GM21737 (cell line): Measurements from ENCODE around the gene ASCC2.

Experiments
- ATAC-seq: cut with Tn5 transposase; IDR thresholded peaks from one replicate; pipeline ENCODE4 v1.9.1; 2021; ENCODE audit warnings: mild to moderate bottlenecking, moderate library complexity; ENCODE audit not compliant: unreplicated experiment

The ASCC2 gene

DNA sequence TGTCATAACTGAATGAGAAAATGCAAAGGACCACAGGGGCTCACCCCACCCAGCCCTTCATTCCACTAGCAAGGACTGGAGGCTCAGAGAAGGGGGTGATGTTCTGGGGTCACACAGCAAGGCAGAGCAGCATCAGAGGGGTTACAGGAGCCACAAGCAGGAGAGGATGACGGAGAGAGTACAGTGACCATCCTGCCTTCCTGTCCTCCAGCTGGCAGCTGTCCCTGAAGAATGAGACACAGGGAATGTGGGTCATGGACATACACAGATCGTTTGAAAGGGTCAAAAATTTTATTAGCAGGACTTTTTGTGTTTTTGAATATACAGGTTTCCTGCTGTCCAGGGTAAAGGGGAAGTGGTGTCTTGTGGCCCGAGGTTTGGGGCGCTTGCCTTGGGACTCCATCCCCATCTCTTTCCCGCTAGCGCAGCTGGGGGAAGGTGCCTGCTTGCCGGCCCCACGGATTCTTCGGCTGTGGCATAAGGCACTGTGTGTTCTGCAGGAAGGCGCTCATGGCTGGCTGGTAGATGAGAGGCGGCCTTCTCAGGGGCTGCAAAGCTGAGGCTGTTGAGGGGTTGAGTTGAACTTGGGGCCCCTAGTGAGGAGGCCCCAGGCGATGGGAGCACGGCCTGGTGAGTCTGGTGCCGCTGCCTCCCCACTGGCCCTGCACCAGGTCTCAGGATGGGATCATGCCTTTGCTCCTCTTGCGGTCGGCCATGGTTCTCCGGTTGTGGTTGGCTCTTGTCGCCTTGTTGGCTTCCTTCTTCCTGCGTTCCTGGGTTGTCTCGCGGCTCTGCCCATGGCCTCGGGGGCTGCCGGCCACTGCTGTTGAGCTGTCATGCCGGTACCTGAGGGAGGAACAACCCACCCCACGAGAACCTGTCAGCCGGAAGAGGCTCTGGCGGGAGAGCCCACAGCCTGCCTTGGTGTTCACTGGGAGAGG, 49.5 kb downstream of the ASCC2 start:
- no peak for ATAC-seq

DNA sequence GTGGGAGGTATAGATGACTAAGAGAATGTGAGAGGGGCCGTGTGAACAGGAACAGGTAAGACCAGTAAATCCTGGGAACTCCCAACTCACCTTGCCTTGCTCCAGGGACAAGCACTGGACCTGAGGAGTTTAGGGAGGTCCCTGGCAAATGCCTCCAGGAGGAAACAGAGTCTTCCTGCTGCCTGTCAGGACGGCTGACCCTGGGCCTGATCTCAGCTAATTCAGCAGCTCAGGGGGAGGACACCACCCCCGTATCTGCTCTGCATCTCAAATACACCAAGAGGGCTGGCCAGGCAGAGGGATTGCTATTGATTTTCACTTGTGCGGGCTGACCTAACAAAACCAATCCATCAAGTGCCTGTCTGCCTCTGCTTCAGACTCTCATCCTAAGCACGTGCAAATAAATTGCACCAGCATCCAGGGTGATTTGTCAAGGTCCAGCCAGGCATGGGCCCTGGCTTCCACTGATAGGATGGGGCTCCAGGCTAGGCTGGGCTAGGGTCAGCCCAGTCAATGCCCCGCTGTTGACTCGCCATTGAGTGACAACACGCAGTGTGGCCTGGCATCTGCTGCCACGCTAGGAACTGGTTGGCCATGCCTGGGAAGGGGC, 50.6 kb downstream of the ASCC2 start:
- ATAC-seq, result no peak

DNA sequence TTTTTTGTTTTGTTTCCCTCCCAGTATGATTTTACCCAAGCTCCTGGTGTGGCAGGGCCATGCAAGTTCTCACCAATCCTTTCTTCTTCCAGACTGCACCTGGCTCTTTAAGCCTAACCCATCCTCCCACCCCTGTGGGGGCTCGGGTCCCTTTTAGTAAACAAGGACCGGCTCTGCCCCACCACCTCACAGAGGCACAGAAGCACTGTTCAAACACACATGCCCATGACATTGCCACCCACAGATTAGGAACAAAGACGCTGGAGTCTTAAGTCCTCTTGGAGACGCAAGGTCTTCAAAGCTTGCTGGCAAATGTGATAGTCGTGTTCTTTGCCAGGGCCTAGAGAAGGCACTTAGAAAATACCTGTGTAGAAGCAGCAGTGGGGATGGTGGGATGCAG, 52.0 kb downstream of the ASCC2 start:
- no peak for ATAC-seq

DNA sequence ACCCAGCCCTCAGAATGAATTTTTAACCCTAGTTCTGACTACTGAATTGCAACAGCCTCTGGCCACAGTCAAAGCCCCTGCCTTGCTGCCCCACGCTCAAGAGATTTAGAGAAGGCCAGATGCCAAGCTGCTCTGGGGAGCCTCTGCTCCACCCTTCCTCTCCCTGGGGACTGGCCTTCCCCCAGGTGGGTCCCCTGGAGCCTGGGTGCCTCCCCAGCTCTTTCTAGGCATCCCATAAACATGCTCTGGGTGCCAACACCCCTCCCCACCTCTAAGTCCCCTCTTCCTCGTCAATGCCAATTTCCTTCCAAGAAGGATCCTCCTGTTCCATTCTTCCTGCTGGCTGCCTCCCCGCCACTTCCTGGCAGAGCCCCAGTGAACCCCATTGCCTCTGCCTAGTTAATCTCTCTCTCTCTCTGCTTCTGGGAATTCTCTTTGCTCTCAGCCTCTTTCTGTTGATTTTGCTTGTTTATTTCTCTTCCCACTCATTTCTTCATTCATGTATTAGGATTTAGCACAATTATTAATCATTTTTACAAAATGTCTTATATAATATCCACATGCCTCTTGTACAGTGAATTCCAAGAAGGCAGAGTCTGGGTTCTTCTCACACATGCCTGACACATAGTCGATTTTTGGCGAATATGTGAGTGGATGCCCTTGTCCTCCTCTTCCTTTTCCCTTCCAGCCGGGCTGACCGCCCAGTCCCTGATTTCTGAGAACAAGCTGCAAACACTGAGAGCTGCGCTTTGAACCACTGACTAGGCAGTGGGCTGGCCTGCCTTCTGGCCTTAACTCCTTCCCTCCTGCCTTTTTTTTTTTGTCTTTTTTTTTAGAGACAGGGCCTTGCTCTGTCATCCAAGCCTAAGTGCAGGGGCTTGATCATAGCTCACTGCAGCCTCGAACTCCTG, 53.4 kb downstream of the ASCC2 start:
- no peak for ATAC-seq

DNA sequence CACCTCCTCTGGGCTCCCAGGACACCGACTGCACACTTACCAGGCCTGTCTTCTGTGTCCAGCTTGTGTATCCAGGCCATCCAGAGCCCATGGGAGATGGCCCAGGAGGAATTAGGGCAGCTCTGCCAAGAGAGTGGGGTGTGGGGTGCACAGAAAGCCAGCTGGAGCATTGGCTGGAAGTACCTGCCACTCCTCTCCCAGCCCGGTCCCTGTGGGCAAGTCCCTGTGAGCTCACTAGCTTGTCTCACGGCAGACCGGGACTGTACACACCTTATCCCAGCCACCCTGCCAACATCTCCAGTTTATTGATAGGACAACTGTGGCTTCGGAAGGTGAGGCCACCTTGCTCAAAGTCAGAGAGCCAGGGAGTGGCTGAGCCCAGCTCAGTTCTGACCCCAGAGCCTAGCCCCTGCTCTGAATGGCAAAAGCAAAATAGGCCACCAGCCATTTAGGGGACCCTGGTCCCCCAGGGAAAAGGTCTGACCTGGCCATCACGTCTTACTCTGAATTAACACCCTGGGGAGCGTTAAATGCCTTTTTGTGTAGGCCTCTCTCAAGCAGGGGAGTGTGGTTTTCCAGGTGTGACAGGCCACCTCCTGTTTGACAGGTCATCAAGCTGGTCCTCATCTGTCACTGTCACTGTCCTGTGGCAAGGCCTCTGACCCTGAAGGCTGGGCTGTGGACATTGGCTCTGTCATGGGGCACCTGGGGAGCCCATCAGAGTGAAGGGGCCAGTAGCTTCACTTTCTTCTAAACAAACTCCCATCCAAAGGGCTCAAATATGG, 55.8 kb downstream of the ASCC2 start:
- no peak for ATAC-seq

DNA sequence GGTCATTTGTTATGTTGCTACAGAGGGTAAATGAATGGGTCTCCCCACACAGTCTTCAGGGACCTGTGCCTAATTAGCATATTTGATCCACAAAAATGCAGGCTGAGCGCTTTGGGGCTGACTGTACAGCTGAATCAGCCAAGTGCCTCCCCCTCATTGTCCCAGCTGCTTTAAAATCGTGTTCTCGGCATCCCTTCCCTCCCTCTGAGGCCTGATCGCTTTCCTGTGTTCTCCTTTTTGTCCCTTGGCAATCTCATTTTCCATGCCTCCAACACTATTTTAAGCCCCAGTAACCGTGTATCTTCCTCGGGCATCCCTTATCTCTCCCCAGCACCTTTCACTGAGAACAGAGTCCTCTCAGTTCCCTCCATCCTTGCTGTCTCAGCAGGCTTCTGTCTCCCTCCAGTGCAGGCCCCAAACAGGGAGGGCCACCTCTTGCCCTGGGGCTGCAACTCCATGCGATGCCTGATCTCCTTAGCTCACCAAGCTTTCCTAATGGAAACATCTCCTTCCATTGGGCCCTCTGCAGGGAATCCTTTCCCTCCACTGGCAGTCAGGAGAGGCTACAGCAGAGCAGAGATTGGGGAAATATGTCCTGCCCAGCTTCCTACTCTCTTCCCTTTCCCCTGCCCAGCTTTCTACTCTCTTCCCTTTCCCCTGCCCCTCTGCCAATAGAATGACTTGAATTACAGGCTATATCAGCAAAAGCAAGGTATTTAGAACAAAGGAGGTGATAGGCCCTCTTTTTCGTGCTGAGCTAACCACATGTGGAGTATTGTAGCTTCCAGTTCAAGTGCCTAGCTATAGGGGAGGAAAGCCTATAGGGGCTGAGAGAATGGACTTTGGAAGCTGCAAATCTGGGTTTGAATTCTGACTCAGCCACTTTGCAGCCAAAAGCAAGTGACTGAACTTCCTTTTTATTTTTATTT, 57.1 kb downstream of the ASCC2 start:
- no peak for ATAC-seq

DNA sequence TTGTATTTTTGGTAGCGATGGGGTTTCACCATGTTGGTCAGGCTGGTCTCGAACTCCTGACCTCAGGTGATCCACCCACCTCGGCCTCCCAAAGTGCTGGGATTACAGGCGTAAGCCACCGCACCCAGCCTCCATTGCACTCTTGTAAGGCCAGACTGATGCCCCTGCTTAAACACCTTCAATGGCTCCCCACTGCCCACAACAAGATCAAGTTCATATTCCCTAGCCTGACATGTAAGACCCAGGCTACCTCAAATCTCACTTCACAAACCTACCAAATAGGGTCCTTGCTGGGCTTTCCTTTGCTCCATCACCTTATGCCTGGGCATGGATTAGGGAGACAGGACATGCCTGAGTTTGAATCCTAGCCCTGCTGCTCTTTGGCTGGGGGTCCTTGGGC, 57.9 kb downstream of the ASCC2 start:
- ATAC-seq, result no peak

DNA sequence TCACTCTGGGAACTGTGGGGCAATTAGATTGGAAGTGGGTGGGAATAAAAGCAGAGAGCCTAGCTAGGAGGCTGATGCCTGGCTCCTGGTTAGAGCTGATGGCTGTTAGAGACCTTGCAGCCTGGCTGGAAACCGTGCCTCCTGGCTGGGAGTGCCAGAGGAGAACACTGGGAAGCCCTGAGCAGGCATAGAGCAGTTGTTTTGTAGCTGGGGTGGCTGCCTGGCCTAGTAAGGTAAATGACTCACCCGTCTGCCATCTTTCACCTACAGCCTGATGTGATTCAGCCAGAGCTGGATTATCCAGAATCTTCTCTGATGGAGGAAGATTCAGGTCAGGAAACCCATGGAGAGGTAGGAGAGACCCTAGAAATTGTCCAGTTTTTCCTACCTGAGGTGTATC, 64.8 kb downstream of the ASCC2 start:
- ATAC-seq, result no peak

DNA sequence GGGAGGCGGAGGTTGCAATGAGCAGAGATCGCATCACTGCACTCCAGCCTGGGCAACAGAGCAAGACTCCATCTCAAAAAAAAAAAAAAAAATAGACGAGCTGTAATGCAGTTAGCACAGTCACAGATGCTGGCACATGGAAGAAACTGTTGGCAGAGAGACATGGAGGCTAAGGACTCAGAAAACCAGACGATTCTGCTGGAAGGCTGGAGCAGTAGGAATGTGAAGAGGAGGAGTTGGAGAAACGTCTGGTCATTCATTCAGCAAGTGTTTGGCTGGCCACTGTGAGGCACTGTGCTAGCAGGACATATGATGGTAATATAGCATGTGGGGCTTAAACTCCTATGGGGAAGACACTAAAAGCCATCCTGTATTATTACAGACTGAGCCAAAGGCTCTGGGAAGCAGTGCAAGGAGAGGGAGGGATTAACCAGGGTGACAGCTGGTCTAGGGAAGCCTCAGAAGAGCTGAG, 65.9 kb downstream of the ASCC2 start:
- ATAC-seq, result no peak

DNA sequence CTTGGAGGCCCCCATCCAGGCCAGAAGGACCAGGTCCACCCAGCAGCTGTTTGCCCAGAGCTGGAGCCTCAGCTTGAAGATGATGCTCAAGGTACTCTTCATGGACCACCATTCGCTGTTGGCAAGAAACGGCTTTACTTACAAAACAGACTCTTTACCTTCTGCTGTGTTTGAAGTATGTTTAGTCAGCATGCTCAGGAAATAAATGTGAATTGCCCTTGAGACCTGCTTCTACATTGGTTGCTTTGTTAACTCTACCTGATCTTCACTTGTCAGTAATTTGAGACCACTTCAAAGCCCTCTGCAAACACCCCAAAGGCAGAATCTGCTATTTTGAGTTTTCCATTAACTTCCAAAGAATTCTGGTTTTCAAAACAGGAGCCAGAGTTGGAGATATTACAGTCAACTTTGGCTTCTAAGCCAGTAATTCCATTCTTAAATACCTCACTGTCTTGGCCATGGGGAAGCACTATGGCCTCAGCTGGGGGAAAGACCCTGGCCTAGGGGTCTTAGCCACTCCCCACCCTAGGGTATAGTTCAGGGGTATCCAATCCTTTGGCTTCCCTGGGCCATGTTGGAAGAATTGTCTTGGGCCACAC, 68.3 kb downstream of the ASCC2 start:
- no peak for ATAC-seq

DNA sequence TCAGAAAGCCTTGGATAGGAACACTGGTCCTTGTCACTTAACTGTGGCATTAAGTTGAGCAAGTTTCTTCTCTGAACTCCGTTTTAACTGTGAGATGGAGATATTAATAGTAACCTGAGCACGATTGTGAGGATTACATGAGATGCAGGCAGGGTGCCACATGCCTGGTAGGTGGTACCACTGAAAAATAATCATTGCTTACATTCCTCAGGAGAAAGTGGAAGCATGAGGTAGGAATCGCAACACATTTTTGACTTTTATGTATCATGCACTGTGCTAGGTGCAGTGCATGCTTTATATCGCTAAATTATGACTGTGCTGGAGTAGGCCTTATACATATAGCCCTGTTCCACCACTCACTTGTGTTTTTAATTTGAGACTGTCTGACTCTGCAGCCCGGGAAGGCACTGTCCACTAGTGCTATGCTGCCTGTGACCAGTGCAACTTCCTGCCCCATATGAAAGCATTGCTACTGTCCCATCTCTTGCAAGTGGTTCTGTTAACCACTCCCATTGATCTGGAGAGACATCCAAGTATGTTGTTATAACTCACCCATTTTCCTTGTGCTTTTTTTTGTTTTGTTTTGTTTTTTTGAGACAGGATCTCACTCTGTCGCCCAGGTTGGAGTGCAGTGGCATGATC, 69.9 kb downstream of the ASCC2 start:
- no peak for ATAC-seq

DNA sequence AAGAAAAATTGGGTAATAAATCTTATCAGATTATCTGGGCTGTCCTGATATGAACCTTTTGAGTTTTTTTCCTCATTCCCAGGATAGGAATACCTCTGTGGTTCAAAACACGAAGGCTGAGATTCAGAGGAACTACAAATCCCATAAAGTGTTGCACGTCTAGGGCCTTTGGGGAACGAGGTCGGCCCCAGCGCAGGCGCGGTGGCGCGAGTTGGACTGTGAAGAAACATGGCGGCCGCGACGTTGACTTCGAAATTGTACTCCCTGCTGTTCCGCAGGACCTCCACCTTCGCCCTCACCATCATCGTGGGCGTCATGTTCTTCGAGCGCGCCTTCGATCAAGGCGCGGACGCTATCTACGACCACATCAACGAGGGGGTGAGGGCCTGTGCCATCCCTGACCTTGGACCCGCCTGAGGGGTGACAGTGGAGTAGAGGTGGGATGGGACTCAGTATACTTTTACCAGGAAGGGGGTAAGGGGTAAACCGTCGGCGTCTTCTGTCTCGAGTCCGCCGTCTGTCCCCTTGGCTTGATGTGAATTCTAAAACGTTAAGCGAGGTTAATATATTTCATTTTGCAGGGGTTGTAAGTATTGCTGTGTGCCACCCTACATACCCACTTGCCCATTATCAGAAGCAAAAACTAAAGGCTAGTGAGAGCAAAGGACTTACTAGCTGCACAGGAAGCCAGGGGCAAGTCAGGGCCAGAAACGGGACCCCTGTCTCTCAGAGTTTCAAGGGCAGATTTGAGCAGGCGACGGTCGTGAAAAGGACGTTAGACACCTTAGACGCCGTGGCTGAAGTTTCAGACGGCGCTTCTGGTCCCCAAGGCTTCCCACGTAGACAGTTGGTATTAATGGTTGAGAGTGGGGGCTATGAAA, 70.7 kb downstream of the ASCC2 start, which contains the start of gene UQCR10:
Gene UQCR10 (plus strand): TSS at position 199 of the 881 bp plus-strand sequence. CDS start 30 bp downstream, at position 229.
- peak; percentile 72 for ATAC-seq

DNA sequence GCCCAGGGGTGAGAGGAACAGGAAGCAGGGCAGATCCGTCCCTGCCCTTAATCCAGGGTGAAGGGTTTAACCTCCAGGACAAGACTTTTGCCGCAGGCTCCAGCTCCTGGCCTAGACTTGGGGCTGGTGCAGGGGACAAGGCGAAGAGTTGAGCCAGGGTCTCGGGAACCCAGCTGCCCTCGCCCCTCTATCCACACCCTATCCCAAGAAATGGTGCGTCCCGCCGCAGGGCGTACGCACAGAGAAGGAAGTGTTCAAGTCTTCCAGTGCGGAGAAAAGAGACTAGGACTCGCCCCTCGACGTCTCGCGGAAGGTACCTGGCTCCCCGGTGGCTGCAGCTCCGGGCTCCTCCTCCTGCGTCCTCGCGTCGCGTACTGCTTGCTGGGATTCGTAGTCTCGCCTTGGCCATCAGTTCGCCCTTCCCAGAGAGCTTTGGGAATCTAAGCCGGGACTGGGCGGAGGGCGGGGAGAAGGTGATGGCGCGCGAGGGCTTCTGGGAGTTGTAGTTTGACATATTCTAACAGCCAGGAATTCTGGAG, 71.4 kb downstream of the ASCC2 start, which contains the start of gene ZMAT5:
Gene ZMAT5 (minus strand): TSS at position 376 of the 539 bp plus-strand sequence. CDS start 18,463 bp downstream, outside the sequence.
- peak; percentile 89 for ATAC-seq

DNA sequence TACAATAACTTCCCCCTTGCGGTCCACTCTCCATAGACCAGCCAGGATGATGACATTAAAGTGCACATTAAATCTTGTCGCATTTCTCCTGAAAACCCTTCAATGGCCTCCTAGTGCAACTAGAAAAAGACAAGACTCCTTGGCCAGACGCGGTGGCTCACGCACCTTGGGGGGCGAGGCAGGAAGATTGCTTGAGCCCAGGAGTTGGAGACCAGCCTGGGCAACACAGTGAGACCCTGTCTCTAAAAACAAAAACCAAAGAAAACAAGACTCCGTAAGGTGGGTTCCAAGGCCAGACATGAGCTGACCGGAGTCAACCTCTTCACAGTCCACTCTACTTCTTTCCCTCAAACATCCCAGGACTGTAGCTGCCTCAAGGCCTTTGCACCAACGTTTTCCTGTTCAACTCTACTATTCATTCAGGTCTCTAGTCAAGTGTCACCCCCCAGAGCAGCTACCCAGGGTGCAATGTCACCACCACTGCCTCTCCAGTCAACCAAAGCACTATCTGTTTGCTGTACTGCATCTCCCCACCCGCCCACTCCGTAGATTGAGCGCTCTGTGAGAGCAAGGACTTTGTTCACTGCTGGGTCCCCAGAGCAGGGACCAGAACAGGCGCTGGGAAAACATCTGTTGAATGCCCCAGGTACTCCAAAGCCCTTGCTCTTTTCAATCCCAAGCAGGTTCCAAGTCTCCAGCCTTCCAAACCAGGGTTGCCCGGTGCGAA, 72.0 kb downstream of the ASCC2 start:
- ATAC-seq, result peak; percentile 6

DNA sequence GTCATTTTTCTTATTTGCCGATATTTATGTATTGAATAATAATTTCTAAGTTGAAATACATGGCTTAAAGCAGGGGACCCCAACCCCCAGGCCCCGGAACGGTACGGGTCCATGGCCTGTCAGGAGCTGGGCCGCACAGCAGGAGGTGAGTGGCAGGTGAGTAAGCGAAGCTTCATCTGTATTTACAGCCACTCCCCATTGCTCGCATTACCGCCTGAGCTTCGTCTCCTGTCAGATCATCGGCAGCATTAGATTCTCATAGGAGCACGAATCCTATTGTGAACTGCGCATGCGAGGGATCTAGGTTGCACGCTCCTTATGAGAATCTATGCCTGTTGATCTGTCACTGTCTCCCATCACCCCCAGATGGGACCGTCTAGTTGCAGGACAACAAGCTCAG, 75.8 kb downstream of the ASCC2 start:
- no peak for ATAC-seq

DNA sequence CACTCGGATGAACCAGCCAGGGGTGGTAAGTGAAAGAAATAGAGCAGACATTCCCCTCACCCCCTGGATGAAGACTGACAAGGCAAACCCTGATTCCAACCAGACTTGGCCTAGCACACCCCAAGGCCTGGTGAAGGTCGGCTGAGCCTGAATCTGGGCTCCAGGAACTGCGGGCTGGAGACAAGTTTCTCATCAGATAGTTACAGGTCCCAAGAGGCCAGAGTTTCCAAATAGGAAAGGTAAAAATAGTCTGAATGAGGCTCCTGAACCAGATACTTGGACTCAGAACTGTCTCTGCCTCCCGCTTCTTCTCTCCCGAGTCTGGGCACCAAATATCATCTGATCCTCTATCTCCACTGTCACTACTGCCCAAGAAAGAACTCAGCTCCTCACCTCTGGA, 79.1 kb downstream of the ASCC2 start:
- no peak for ATAC-seq
